GDM1 (cell line): Measurements from ENCODE around the gene PDE6G.
"Not testable (repeated sequence)": the region's sequence is repeated elsewhere in the genome, so short reads cannot be mapped to it uniquely, and the experiment has no call there.

Experiments
- DNase-seq: peaks from one replicate; lab custom pipeline; 2025; lab: John Stamatoyannopoulos, UW

The PDE6G gene

GRCh38 chr17:81687770-81688541 lies 31.6 kb upstream of the PDE6G start:
- no peak for DNase-seq

DNA sequence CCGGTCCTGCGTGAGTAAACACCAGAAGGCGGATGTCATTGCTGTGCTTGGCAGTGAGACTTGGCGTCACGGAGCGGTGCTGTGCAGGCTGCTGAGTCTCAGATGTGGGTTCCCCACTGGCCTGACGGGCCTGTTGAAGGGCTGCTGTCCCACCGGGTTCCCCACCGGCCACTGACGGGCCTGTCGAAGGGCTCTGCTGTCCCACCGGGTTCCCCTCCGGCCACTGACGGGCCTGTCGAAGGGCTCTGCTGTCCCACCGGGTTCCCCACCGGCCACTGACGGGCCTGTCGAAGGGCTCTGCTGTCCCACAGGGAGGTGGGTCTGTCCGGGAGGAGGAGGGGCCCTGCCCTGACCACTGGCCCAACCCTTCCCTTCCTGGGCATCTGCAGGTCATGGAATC lies 30.3 kb upstream of the PDE6G start:
- no peak for DNase-seq

DNA sequence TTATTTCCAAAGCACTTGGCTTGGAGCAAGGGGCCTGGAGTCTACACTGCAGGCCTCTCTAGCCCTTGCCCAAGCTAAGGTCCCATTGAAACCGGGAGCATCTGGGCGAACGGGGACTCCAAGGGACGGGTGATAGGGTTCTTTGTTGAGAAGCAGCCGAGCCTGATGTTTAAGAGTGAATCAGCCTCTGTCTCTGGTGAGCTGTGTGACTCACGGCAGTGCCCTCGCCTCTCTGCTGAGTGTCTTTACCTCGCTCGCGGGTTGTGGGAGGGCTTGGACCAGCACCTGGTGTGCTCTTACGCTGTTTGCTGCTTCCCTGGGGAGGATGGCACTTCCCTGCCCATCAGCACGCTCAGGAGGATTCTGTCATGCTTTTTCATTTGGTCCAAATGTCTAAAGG lies 28.8 kb upstream of the PDE6G start:
- no peak for DNase-seq

GRCh38 chr17:81684442-81684911 lies 28.1 kb upstream of the PDE6G start:
- no peak for DNase-seq

- peak; percentile 98 for DNase-seq
Observed at GRCh38 chr17:81683584-81684441, 27.5 kb upstream of the PDE6G start, which contains the start of the genes ARL16 and HGS. TSS of gene ARL16 (minus strand) at chr17:81683797. CDS start at chr17:81683753, 44 bp downstream. TSS of gene HGS (plus strand) at chr17:81684011. CDS start at chr17:81684067, 56 bp downstream.

- no peak for DNase-seq
Observed at GRCh38 chr17:81683208-81683583, 26.9 kb upstream of the PDE6G start.

DNA sequence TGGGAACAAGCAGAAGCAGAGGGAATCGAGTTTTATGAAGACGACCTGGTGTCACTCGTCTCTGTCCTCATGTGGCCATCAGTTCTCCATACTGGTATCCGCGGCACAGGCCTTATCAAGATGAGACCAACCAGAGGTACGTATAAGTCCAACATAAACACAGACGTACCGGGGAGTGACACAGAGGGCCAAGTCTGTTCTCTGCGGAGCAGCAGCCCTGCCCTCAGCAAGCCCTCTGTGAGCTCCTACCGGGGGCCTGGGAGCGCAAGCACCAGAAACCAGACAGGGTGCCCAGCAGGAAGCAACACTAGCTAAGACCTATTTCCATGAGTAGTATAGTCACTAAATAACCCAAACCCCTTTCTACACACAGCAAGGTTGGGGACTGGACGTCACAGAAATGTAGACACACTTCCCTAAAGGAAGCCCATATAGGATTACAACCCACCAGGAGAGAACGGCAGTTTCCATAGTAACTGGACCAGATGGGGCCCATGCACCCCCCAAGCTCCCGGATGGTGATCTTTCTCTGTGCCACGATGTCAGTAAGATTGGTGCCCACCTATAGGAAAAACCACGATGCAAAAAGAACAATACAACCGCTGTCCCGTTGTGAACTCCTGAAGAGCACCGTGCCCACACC lies 26.3 kb upstream of the PDE6G start:
- DNase-seq = no peak

GRCh38 chr17:81681672-81682071 lies 25.3 kb upstream of the PDE6G start:
- DNase-seq = no peak

DNA sequence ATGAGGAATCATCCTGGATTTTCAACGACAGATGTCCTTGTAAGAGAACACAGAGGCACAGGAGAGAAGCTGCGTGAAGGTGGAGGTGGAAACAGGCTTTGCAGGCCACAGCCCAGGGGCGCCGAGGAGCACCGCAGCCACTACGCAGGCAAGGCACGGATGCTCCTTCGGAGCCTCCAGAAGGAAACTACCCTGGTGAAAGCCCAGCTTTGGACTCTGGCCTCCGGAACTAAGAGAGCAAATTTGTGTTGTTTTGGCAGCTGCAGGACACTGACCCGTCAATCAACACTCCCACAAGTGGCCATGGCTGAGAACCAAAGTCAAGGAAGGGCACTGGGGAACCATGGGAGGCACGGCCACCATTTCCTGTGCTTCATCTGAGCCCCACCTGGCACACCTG lies 23.8 kb upstream of the PDE6G start:
- no peak for DNase-seq

- no peak for DNase-seq
Observed at GRCh38 chr17:81676906-81677305, 20.6 kb upstream of the PDE6G start.

DNA sequence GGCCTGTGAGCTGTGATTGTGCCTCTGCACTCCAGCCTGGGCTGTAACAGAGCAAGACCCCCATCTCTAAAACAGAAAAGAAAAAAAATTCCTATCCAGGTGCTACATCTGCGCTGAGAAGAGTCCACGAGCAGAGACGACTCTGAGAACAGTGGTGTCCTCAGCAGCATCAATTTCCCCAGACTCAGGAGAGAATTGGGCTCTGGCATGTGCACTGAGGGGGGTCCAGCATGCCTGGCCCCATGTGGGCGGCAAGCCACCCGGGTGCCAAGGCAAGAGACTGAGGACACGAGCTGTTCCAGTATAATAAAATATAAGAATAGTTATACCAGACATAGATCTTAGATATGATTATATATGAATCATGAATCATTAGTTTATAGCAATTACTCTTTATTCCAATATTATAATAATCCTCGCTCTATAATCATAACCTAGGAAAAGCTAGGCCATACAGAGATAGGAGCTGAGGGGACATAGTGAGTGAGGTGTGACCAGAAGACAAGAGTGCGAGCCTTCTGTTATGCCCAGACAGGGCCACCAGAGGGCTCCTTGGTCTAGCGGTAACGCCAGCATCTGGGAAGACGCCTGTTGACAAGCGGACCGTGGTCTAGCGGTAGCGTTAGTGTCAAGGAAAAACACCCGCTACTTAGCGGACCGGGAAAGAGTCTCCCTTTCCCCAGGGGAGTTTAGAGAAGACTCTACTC lies 19.3 kb upstream of the PDE6G start:
- not testable (repeated sequence) for DNase-seq

GRCh38 chr17:81673561-81674258 lies 17.4 kb upstream of the PDE6G start:
- no peak for DNase-seq

DNA sequence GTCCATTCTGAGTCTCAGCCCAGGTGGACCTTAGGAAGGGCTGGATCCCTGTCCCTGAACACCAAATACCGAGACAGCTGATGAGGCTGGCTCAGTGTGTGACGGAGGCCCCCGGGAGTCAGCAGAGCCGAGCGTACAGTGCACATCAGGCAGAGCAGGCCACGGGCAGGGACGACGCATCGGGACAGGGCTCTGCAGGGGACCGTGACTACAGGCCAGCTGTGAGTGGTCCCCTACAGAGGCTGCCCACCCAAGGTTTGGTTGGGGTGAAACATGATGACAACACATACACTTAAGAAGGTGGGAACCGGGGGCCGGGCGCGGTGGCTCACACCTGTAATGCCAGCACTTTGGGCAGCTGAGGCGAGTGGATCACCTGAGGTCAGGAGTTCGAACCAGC lies 16.6 kb upstream of the PDE6G start:
- DNase-seq = no peak

DNA sequence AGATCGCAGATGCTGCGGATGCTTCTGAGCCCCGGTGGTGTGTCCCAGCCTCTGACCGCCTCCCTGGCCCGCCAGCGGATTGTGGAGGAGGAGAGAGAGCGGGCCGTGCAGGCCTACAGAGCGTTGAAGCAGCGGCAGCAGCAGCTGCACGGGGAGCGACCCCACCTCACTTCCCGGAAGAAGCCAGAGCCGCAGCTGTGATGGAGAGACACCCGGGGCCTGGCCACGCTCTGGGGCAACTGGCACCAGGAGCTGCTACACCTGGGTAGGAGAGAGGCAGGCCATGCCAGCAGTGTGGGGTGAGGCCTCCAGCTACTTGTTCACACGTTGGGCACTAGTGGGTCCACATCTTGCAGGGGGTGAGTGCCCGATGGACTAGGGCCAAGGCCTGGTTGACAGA lies 16.2 kb upstream of the PDE6G start:
- no peak for DNase-seq

GRCh38 chr17:81667754-81668153 lies 11.4 kb upstream of the PDE6G start:
- DNase-seq = no peak

DNA sequence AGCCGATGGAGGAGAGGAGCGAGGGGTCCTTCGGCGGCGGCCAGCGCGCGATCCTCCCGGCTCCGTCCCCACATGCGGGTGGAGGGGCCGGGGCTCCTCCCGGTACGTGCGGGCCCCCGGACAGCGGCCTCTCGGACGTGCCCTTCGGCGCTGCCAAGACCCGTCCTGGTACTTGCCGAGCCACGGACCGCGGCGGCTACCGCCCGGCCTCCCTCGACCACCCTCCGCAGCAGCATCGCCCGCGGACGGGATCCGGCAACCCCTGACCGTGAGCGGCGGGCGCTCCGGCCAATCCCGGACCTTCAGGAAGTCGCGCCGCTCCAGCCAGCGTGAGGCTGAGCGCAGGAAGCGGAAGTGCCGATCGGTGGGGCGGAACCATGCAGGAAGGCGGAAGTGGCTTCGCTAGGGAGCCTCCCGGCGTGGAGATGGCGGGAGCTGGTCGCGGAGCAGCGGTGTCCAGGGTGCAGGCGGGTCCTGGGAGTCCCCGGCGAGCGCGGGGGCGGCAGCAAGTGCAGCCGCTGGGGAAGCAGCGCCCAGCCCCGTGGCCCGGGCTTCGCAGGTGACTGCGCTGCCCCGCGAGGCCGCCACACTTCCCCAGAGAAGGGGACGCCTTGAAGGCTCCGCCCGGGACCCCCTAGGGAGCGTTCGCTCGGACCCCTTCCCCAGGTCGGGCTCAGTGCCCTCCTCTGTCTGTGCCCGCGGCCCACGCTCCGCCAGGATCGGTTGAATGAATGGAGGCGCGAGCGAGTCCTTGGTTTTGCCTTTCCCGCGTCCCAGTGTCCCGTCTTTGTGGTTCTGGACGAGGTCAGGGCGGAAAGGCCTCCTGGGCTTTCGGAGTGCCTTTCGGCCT lies 10.2 kb upstream of the PDE6G start, which contains the start of the genes CCDC137 and OXLD1:
CCDC137 (plus strand) TSS at position 396 of the 850 bp plus-strand sequence; CDS start at position 426, 30 bp downstream.
OXLD1 (minus strand) TSS at position 264 of the 850 bp plus-strand sequence; CDS start at position 236, 28 bp downstream.
- DNase-seq = peak; percentile 94

GRCh38 chr17:81666092-81666341 lies 9.7 kb upstream of the PDE6G start:
- peak; percentile 67 for DNase-seq

DNA sequence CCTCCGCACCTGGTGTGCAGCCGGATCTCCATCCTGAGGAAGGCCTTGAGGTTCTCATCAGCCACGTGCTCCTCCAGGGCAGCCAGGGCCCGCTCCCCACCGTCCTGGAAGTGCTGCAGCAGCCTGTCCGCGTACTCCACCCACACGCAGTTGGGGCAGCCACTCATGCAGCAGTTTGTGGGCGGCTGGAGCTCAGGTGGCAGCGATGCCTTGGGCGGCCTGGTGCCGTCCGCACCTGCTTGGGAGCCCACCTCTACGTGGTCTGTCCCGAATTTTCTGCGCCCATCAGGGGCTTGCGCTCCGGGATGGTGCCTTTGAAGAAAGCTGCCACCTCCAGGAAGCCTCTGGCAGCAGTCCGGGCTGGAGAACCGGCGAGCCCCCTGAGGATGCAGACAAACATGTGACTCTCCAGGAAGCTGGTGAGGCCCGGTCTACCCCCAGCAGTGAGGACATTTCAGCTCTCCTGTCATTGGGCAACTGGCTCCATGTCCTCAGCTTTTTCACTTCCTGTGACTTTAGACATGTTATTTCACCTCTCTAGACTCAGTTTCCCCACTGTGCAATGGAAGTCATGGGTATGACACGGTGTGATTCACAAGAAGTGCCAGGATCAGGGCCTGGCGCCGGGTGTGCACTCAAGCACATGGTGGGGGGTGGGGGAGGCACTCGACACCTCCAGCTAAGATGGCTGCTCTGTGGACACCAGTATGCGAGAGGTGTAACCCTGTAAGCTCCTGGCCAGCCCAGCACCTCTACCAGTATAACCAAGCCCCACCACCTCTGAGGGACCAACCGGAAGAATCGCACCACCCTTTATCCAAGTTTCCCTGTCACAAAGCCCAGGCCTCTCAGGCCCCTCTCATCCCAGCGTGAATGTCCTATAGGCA lies 9.1 kb upstream of the PDE6G start:
- no peak for DNase-seq

- no peak for DNase-seq
Observed at GRCh38 chr17:81664051-81664470, 7.7 kb upstream of the PDE6G start.
